ENCODE results near the gene CDKL4.
"Not testable (repeated sequence)": the region's sequence is repeated elsewhere in the genome, so short reads cannot be mapped to it uniquely, and the experiment has no call there.

Gene CDKL4

GRCh38 chr2:39225567-39225966, 18.2 kb downstream of the CDKL4 start:
- no peak overlapping the region for H3K4me3 ChIP-seq (ENCODE audit: low read length)
- H3K27ac ChIP-seq (ENCODE audit: low read depth, low read length), result no peak overlapping the region
- no peaks in the 10 kb centered on the region for H3K4me1 ChIP-seq (ENCODE audit: control insufficient read depth, insufficient read depth, low read length)
- no peaks in the 10 kb centered on the region for H3K27me3 ChIP-seq (ENCODE audit: control insufficient read depth, insufficient read depth, low read length)
- no peaks in the 10 kb centered on the region for H3K36me3 ChIP-seq (ENCODE audit: control insufficient read depth, insufficient read depth, low read length)
- no peak overlapping the region for H3K9ac ChIP-seq (ENCODE audit: low read length)

- Histone ChIP-seq H3K4me3 (ENCODE audit: low read length) (no peak overlapping the region), H3K9ac (ENCODE audit: low read length) (no peak overlapping the region), H3K4me1 (ENCODE audit: control insufficient read depth, insufficient read depth, low read length) (no peaks in the 10 kb centered on the region), H3K27ac (ENCODE audit: low read depth, low read length) (no peak overlapping the region), H3K36me3 (ENCODE audit: control insufficient read depth, insufficient read depth, low read length) (no peaks in the 10 kb centered on the region), H3K27me3 (ENCODE audit: control insufficient read depth, insufficient read depth, low read length) (no peaks in the 10 kb centered on the region)
These were observed 19.9 kb downstream of the CDKL4 start for GRCh38 chr2:39223909-39224308.

GRCh38 chr2:39221459-39221858, 22.3 kb downstream of the CDKL4 start:
- Histone ChIP-seq H3K4me3 (ENCODE audit: low read length) (no peak overlapping the region), H3K9ac (ENCODE audit: low read length) (no peak overlapping the region)

DNA sequence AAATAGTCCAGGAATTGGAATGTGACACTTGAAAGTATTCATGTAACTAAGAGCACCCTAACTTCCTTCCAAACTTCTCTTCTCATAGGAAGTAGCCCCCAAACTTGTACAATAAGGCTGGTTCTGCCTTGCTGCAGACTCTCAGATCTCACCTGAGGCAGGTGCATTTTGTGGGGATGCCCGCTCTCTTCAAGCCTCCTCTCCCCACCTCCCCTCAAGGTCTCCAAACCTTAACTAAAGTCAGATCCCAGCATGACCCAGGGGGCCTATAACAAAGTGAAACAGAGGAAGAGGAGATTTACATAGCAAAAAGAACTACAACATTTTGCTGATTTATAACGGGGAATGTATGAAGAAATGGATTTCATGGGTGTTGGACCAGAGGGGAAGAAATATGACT, 23.6 kb downstream of the CDKL4 start:
- Histone ChIP-seq H3K9ac (ENCODE audit: low read length) (no peak overlapping the region), H3K36me3 (ENCODE audit: control insufficient read depth, insufficient read depth, low read length) (no peaks in the 10 kb centered on the region), H3K27ac (ENCODE audit: low read depth, low read length) (no peak overlapping the region), H3K4me3 (ENCODE audit: low read length) (no peak overlapping the region), H3K4me1 (ENCODE audit: control insufficient read depth, insufficient read depth, low read length) (no peaks in the 10 kb centered on the region), H3K27me3 (ENCODE audit: control insufficient read depth, insufficient read depth, low read length) (no peaks in the 10 kb centered on the region)

More at GRCh38 chr2:39221459-39221858, 22.3 kb downstream of the CDKL4 start:
- H3K36me3 ChIP-seq (ENCODE audit: control insufficient read depth, insufficient read depth, low read length), result no peaks in the 10 kb centered on the region
- H3K27ac ChIP-seq (ENCODE audit: low read depth, low read length), result no peak overlapping the region
- H3K4me1 ChIP-seq (ENCODE audit: control insufficient read depth, insufficient read depth, low read length), result no peaks in the 10 kb centered on the region
- H3K27me3 ChIP-seq (ENCODE audit: control insufficient read depth, insufficient read depth, low read length), result no peaks in the 10 kb centered on the region

GRCh38 chr2:39218391-39218790, 25.4 kb downstream of the CDKL4 start:
- H3K27me3 ChIP-seq (ENCODE audit: control insufficient read depth, insufficient read depth, low read length), result no peaks in the 10 kb centered on the region
- H3K27ac ChIP-seq (ENCODE audit: low read depth, low read length), result no peak overlapping the region
- H3K4me1 ChIP-seq (ENCODE audit: control insufficient read depth, insufficient read depth, low read length), result no peaks in the 10 kb centered on the region
- H3K4me3 ChIP-seq (ENCODE audit: low read length), result no peak overlapping the region
- H3K9ac ChIP-seq (ENCODE audit: low read length), result no peak overlapping the region
- H3K36me3 ChIP-seq (ENCODE audit: control insufficient read depth, insufficient read depth, low read length), result no peaks in the 10 kb centered on the region

DNA sequence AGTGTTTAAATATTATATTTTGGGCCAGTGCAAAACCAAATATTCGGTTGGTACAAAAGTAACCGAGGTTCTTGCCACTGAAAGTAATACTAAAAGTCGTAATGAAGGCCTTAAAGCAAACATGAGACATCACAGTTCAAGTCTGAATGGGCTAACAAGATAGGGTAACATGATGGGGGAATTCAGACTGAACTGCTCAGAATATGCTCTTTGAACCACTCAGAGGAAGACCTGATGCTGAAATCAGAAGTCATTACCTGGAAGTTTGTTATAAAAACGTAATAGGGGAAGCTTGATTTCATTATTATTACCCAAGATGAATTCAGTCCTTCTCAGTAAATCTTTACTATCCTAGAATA, 26.6 kb downstream of the CDKL4 start:
- H3K9ac ChIP-seq (ENCODE audit: low read length), result no peak overlapping the region
- no peak overlapping the region for H3K4me3 ChIP-seq (ENCODE audit: low read length)
- no peak overlapping the region for H3K27ac ChIP-seq (ENCODE audit: low read depth, low read length)
- no peaks in the 10 kb centered on the region for H3K27me3 ChIP-seq (ENCODE audit: control insufficient read depth, insufficient read depth, low read length)
- H3K36me3 ChIP-seq (ENCODE audit: control insufficient read depth, insufficient read depth, low read length), result no peaks in the 10 kb centered on the region
- H3K4me1 ChIP-seq (ENCODE audit: control insufficient read depth, insufficient read depth, low read length), result no peaks in the 10 kb centered on the region

GRCh38 chr2:39216346-39217191, 27.2 kb downstream of the CDKL4 start:
- Histone ChIP-seq H3K4me3 (ENCODE audit: low read length) (no peak overlapping the region), H3K27ac (ENCODE audit: low read depth, low read length) (no peak overlapping the region), H3K36me3 (ENCODE audit: control insufficient read depth, insufficient read depth, low read length) (no peaks in the 10 kb centered on the region), H3K9ac (ENCODE audit: low read length) (no peak overlapping the region), H3K27me3 (ENCODE audit: control insufficient read depth, insufficient read depth, low read length) (no peaks in the 10 kb centered on the region), H3K4me1 (ENCODE audit: control insufficient read depth, insufficient read depth, low read length) (no peaks in the 10 kb centered on the region)

GRCh38 chr2:39215545-39215944, 28.2 kb downstream of the CDKL4 start:
- H3K27ac ChIP-seq (ENCODE audit: low read depth, low read length), result no peak overlapping the region

DNA sequence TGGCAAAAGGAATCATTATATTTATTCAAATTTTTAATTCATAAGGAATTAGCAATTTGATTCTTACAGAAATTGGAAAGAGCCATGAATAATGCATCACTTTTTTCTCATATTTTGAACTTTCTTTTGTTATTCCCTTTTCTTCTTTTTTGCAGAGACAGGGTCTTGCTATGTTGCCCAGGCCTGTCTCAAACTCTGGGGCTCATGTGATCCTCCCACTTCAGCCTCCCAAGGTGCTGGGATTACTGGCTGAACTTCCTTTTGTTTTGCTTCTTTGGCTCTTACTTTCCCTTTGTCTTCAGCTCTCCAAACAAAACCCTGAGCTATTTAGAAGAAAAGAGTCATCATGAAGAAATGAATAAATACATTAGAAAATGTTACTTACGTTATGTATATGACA, 30.8 kb downstream of the CDKL4 start:
- Histone ChIP-seq H3K27ac (ENCODE audit: low read depth, low read length) (no peak overlapping the region), H3K4me3 (ENCODE audit: low read length) (no peak overlapping the region), H3K27me3 (ENCODE audit: control insufficient read depth, insufficient read depth, low read length) (no peaks in the 10 kb centered on the region), H3K4me1 (ENCODE audit: control insufficient read depth, insufficient read depth, low read length) (no peaks in the 10 kb centered on the region), H3K9ac (ENCODE audit: low read length) (no peak overlapping the region), H3K36me3 (ENCODE audit: control insufficient read depth, insufficient read depth, low read length) (no peaks in the 10 kb centered on the region)

More at GRCh38 chr2:39215545-39215944, 28.2 kb downstream of the CDKL4 start:
- no peaks in the 10 kb centered on the region for H3K27me3 ChIP-seq (ENCODE audit: control insufficient read depth, insufficient read depth, low read length)
- H3K4me1 ChIP-seq (ENCODE audit: control insufficient read depth, insufficient read depth, low read length), result no peaks in the 10 kb centered on the region
- no peaks in the 10 kb centered on the region for H3K36me3 ChIP-seq (ENCODE audit: control insufficient read depth, insufficient read depth, low read length)
- no peak overlapping the region for H3K9ac ChIP-seq (ENCODE audit: low read length)
- H3K4me3 ChIP-seq (ENCODE audit: low read length), result no peak overlapping the region

DNA sequence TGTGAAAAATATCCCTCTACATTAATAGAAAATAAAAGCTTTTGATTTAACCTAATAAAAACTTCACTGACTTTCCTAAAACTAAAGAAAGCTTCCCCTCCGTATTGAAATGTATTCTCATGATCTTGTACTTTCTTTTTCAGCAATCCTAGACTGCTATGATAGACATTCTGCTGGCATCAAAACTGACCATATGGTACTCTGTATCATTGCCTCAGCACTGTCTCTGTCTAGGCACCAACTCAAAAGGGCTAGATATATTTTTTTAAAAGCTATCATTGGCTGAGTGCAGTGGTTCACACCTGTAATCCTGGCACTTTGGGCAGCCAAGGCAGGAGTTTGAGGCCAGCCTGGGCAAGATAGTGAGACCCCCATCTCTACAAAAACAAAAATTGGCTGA, 32.9 kb downstream of the CDKL4 start:
- H3K4me3 ChIP-seq (ENCODE audit: low read length), result no peak overlapping the region
- no peaks in the 10 kb centered on the region for H3K4me1 ChIP-seq (ENCODE audit: control insufficient read depth, insufficient read depth, low read length)
- no peaks in the 10 kb centered on the region for H3K27me3 ChIP-seq (ENCODE audit: control insufficient read depth, insufficient read depth, low read length)
- H3K9ac ChIP-seq (ENCODE audit: low read length), result no peak overlapping the region
- H3K27ac ChIP-seq (ENCODE audit: low read depth, low read length), result no peak overlapping the region
- H3K36me3 ChIP-seq (ENCODE audit: control insufficient read depth, insufficient read depth, low read length), result no peaks in the 10 kb centered on the region

DNA sequence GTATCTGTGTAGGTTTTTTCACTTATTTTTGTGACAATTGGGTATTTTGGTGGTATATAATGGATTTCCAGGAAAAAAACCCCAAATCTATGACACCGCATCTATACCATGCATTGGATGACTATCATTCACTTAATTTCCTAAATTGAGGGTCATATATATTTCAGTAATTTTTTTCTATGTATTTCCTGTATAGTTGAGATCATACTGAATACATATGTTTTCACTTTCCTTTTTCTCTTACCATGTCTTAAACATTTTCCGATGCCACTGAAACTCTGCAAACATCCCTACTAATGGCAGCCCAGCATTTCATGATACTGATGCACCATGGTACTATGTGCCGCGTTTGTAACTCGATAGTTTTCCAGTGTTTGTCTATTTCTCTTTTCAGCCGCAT, 40.4 kb downstream of the CDKL4 start:
- H3K9ac ChIP-seq (ENCODE audit: low read length), result no peak overlapping the region
- no peaks in the 10 kb centered on the region for H3K36me3 ChIP-seq (ENCODE audit: control insufficient read depth, insufficient read depth, low read length)
- H3K27ac ChIP-seq (ENCODE audit: low read depth, low read length), result no peak overlapping the region

DNA sequence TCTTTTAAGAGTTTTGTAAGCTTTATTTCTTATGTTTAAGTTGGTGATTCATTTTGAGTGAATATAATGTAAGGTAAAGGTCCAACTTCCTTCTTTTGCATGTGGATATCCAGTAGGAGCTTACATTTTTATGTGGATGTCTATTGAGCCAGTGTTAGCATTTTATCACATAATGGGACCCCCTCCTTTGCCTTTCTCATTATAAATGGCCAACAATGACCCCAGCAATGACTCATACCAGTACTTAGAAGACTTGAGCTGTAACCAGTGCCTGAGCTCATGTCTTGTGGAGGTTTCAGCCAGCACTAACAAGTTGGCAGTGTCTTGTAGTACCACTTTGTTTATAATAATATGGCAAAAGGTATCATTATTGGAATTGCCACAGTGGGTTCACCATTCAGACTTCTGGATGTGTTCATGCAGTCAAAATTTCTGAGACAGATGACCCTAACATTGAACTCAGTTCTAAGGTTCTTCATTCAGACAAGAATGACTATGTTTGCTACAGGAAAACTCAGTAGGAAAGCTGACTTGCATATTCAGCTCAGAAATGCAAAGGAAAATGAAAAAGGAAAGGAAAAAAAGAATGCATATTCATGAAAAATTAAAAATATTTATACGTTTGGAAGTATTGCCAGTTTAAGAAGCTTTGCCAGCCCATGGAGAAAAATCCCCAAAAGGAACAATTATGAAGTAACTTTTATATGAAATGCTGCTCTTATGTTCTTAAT, 41.0 kb downstream of the CDKL4 start:
- Histone ChIP-seq H3K27ac (ENCODE audit: low read depth, low read length) (no peak overlapping the region), H3K4me1 (ENCODE audit: control insufficient read depth, insufficient read depth, low read length) (no peaks in the 10 kb centered on the region), H3K9ac (ENCODE audit: low read length) (no peak overlapping the region), H3K27me3 (ENCODE audit: control insufficient read depth, insufficient read depth, low read length) (no peaks in the 10 kb centered on the region), H3K36me3 (ENCODE audit: control insufficient read depth, insufficient read depth, low read length) (no peaks in the 10 kb centered on the region), H3K4me3 (ENCODE audit: low read length) (no peak overlapping the region)

More for the DNA sequence above, 40.4 kb downstream of the CDKL4 start:
- no peak overlapping the region for H3K4me3 ChIP-seq (ENCODE audit: low read length)
- H3K4me1 ChIP-seq (ENCODE audit: control insufficient read depth, insufficient read depth, low read length), result no peaks in the 10 kb centered on the region
- no peaks in the 10 kb centered on the region for H3K27me3 ChIP-seq (ENCODE audit: control insufficient read depth, insufficient read depth, low read length)

GRCh38 chr2:39197003-39197402, 46.8 kb downstream of the CDKL4 start:
- H3K36me3 ChIP-seq (ENCODE audit: control insufficient read depth, insufficient read depth, low read length); H3K4me1 ChIP-seq (ENCODE audit: control insufficient read depth, insufficient read depth, low read length); H3K4me3 ChIP-seq (ENCODE audit: low read length); H3K9ac ChIP-seq (ENCODE audit: low read length); H3K27ac ChIP-seq (ENCODE audit: low read depth, low read length); H3K27me3 ChIP-seq (ENCODE audit: control insufficient read depth, insufficient read depth, low read length): not testable (repeated sequence)

All from rectal smooth muscle tissue (tissue), 1 donor.